Right lobe of liver (tissue), 6 donors: Measurements from ENCODE around the gene CROCC2. TPM values are rescaled to one million over a fixed set of nuclear protein-coding genes. Genes with fewer than 3 reads are reported as not detected.

Source experiments
- ATAC-seq, 4 donors: fragments of 200-7000 bp; cut with Tn5 transposase; one replicate each; pipeline ENCODE4 v1.9.1; 2020; ENCODE audit warnings: mild to moderate bottlenecking in 4 of 4, moderate library complexity in 4 of 4
- DNase-seq, 3 donors: peaks; one replicate each; pipeline ENCODE4 v3.0.0-alpha.2; 2020
- H3K27ac ChIP-seq, 3 donors: fragments of 200-600 bp; one replicate each; pipeline ENCODE4 v1.8.0; 2022
- H3K27me3 ChIP-seq, 2 donors: fragments of 200-600 bp; one replicate each; pipeline ENCODE4 v1.8.0; 2022
- H3K36me3 ChIP-seq, 4 donors: fragments of 200-600 bp; sonication (generic) in 1 of 4; one replicate each; pipeline versions ENCODE4 v1.5.1 to v1.8.0; 2017 to 2022; ENCODE audit warnings: control low read depth in 1 of 4
- H3K4me1 ChIP-seq, 4 donors: fragments of 200-600 bp; sonication (generic) in 1 of 4; one replicate each; pipeline versions ENCODE4 v1.5.1 to v1.8.0; 2017 to 2022; ENCODE audit warnings: control low read depth in 1 of 4
- H3K4me3 ChIP-seq, 3 donors: fragments of 200-600 bp; one replicate each; pipeline ENCODE4 v1.8.0; 2022
- H3K9me3 ChIP-seq, 4 donors: fragments of 200-600 bp; sonication (generic) in 1 of 4; one replicate each; pipeline versions ENCODE4 v1.5.1 to v1.8.0; 2017 to 2022; ENCODE audit warnings: control low read depth in 1 of 4
- POLR2A ChIP-seq: fragments of 450-650 bp; IDR thresholded peaks from one replicate; pipeline ENCODE4 v1.6.1; 2017; ENCODE audit warnings: antibody characterized with exemption, mild to moderate bottlenecking
- WGBS: methylation state at CpG from one replicate; pipeline ENCODE4 v1.1.6; 2018; ENCODE audit warnings: low coverage, low lambda C conversion rate; ENCODE audit not compliant: insufficient coverage; ENCODE audit errors: missing lambda C conversion rate; 5-methylcytosine and 5-hydroxymethylcytosine counted together
- intact Hi-C, 2 donors: fragments of 100-400 bp; cut with DNase I; formaldehyde crosslinking; loops; one replicate each; pipeline versions ENCODE4 v1.11.2 to v1.14.1; 2022
- total RNA-seq, 6 experiments: library from RNA; depleted of rRNA in 2 of 6; stranded (reverse); fragments of >200 nt in 2 of 6; fragmentation: NEBNext Ultra II Directional in 3 of 6; extraction: Animal tissue kit (Norgen Biotek cat#: 25700) in 3 of 6; gene quantifications; one replicate each; pipeline versions ENCODE4 v1.1.0 to v1.2.4, GENCODE V29; 2016 to 2023
- TF ChIP-seq, protein P1 (sequence below), 4 donors: fragments of 200-600 bp in 3 of 4; fragments of 450-650 bp in 1 of 4; IDR thresholded peaks; one replicate each; pipeline versions ENCODE4 v1.5.1 to v1.8.0; 2016 to 2022; ENCODE audit warnings: antibody characterized with exemption in 4 of 4, mild to moderate bottlenecking in 2 of 4
- donor health status: DM: no; HTN: yes; CAD: no.
- donor health status: DM: no; HTN: no; CAD: no.
- donor health status: DM: no; HTN: no; CAD: no.
- donor health status: DM: no; HTN: yes; CAD: no.
- donor health status: DM: no; HTN: yes; CAD: no.

Gene CROCC2
- total RNA-seq, 6 experiments from 2014 or later = 0.06 to 0.15 (median 0.12) TPM; not detected in 1

GRCh38 chr2:240988146-240988545 is 82.0 kb downstream of the CROCC2 start:
- H3K27ac ChIP-seq = peak overlapping the region in 2 of 3 donors; percentile 55 to 86
- ATAC-seq = no peak
- intact Hi-C loops = loop anchor here in 1 of 2 donors (10.0 kb wide), 1 partner anchor 133 kb away; no protein-coding TSS in a partner anchor
- no peak overlapping the region for H3K4me3 ChIP-seq
- peaks cover 3 to 40% (median 21%) of the 10 kb centered on the region in 4 donors for H3K4me1 ChIP-seq
- H3K27me3 ChIP-seq = no peaks in the 10 kb centered on the region
- DNase-seq = peak; percentile 14 to 55 (median 49)
- WGBS = 100% methylated on average over 2 of the region's 3 CpGs
- no peaks in the 10 kb centered on the region for H3K36me3 ChIP-seq
- no peaks in the 10 kb centered on the region for H3K9me3 ChIP-seq
- TF ChIP-seq, protein P1, sequence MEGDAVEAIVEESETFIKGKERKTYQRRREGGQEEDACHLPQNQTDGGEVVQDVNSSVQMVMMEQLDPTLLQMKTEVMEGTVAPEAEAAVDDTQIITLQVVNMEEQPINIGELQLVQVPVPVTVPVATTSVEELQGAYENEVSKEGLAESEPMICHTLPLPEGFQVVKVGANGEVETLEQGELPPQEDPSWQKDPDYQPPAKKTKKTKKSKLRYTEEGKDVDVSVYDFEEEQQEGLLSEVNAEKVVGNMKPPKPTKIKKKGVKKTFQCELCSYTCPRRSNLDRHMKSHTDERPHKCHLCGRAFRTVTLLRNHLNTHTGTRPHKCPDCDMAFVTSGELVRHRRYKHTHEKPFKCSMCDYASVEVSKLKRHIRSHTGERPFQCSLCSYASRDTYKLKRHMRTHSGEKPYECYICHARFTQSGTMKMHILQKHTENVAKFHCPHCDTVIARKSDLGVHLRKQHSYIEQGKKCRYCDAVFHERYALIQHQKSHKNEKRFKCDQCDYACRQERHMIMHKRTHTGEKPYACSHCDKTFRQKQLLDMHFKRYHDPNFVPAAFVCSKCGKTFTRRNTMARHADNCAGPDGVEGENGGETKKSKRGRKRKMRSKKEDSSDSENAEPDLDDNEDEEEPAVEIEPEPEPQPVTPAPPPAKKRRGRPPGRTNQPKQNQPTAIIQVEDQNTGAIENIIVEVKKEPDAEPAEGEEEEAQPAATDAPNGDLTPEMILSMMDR (IDR thresholded peaks at IDR 0.05) = no peak
- TF ChIP-seq POLR2A = no peak

- intact Hi-C loops = loop anchor here in 1 of 2 donors (10.0 kb wide), 1 partner anchor 134 kb away; no protein-coding TSS in a partner anchor
- DNase-seq = peak; percentile 19 to 49 (median 41)
Measured at GRCh38 chr2:240988571-240989271, 82.6 kb downstream of the CROCC2 start.

DNA sequence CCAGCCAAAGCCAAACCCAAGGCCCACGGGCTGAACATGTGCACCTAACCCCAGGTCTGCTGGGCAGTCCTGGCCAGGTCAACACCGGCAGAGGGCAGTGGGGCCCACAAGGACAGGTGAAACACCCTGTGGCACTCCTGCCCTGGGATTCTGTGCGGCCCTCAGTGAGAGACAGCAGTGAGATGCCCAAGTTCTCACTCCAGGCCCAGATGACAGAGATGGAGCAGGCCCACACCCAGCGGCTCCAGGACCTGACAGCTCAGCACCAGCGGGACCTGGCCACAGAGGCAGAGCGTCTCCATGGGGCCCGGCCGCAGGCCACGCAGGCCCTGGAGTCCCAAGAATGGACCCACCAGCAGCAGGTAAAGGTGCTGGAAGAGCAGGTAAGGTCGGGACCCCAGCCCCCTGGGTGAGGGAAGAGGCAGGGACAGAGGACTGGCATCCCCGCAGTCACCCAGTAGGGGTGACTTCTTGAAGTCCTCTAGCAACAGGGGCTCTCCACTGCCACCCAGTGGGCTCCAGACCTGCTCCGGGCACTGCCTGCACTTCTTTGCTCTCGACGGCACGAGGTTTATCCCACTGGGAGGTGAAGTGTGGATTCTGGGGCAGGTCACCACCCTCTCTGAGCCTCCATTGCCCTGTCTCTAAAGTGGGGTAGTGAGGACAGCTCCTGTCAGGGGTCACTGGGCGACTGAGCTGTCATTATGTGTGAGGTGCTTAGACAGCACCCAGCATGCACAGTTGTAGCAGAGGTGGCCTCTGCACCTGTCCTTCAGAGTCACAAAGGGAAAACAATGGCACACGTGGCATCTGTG is 83.5 kb downstream of the CROCC2 start:
- ATAC-seq (peak; percentile 18 to 42 (median 30)), DNase-seq (peak; percentile 67 to 79 (median 74))
- H3K4me1 ChIP-seq = peaks cover 3 to 32% (median 21%) of the 10 kb centered on the region in 4 donors
- H3K27me3 ChIP-seq = no peaks in the 10 kb centered on the region
- H3K9me3 ChIP-seq = no peaks in the 10 kb centered on the region
- TF ChIP-seq, protein P1 (IDR thresholded peaks at IDR 0.05) = peak; percentile 45 to 63 (median 54)
- no peak for TF ChIP-seq POLR2A
- 75% methylated on average over 6 of the region's 17 CpGs for WGBS
- H3K4me3 ChIP-seq = no peak overlapping the region
- intact Hi-C loops = loop anchor here (10.0 kb wide), 2 partner anchors 75 to 135 kb away; no protein-coding TSS in a partner anchor
- no peaks in the 10 kb centered on the region for H3K36me3 ChIP-seq
- H3K27ac ChIP-seq = no peak overlapping the region

More at GRCh38 chr2:240988571-240989271, 82.6 kb downstream of the CROCC2 start:
- Histone ChIP-seq H3K9me3 (no peaks in the 10 kb centered on the region), H3K4me1 (peaks cover 3 to 34% (median 21%) of the 10 kb centered on the region in 4 donors), H3K27ac (peak overlapping the region in 1 of 3 donors; percentile 86), H3K4me3 (no peak overlapping the region), H3K36me3 (no peaks in the 10 kb centered on the region), H3K27me3 (no peaks in the 10 kb centered on the region)
- ATAC-seq = no peak
- TF ChIP-seq, protein P1 (IDR thresholded peaks at IDR 0.05) = no peak
- no peak for TF ChIP-seq POLR2A
- WGBS = 92% methylated on average over 2 of the region's 6 CpGs

DNA sequence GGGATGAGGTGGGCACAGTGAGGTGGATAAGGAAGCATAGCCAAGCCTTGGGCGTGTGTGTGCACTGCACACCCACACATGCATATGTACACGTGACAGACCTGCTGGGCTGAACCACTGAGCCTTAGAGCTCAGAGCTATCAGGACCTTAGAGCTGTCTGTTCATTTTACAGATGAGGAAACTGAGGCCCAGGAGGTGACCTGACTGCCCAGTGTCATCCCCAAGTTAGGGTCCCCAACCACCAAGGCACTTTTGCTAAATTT is 84.1 kb downstream of the CROCC2 start:
- Histone ChIP-seq H3K27me3 (no peaks in the 10 kb centered on the region), H3K27ac (no peak overlapping the region), H3K9me3 (no peaks in the 10 kb centered on the region), H3K36me3 (no peaks in the 10 kb centered on the region), H3K4me1 (peaks cover 3 to 34% (median 23%) of the 10 kb centered on the region in 4 donors), H3K4me3 (no peak overlapping the region)
- ATAC-seq (no peak), DNase-seq (no peak)
- no CpG with 5 or more reads among the region's 2 CpGs for WGBS
- TF ChIP-seq, protein P1 (IDR thresholded peaks at IDR 0.05) = no peak
- TF ChIP-seq POLR2A = no peak
- intact Hi-C loops = loop anchor here in 1 of 2 donors (10.0 kb wide), 2 partner anchors 75 to 135 kb away; no protein-coding TSS in a partner anchor
